CD4-positive, CD25-positive, alpha-beta regulatory T cell (primary cell): ENCODE data around the gene CHCHD3. TPM values are rescaled to one million over a fixed set of nuclear protein-coding genes. Genes with fewer than 3 reads are reported as not detected.

Source experiments
- ATAC-seq, 2 donors: fragments of 150-1000 bp; cut with Tn5 transposase; one replicate each; pipeline ENCODE4 v1.10.0; 2021; ENCODE audit warnings: low read depth in 2 of 2, moderate number of reproducible peaks in 2 of 2, moderate library complexity in 1 of 2
- DNase-seq, 3 donors: peaks; one replicate each; pipeline versions ENCODE4 v3.0.0 to v3.0.0-alpha.2; 2012 to 2022; ENCODE audit warnings: mixed read lengths in 1 of 3
- H3K27ac ChIP-seq: one replicate; pipeline ENCODE4 v1.7.0; 2013; ENCODE audit warnings: mild to moderate bottlenecking, low read length; ENCODE audit not compliant: insufficient read depth, poor library complexity, severe bottlenecking
- H3K27me3 ChIP-seq: one replicate; pipeline ENCODE4 v1.7.0; 2013; ENCODE audit warnings: low read length; ENCODE audit not compliant: control insufficient read depth, insufficient read depth
- H3K36me3 ChIP-seq: one replicate; pipeline ENCODE4 v1.7.0; 2013; ENCODE audit warnings: mild to moderate bottlenecking, low read length, moderate library complexity; ENCODE audit not compliant: control insufficient read depth, insufficient read depth
- H3K4me1 ChIP-seq: 2 replicates; pipeline ENCODE4 v1.7.0; 2013; ENCODE audit warnings: mild to moderate bottlenecking, low read length; ENCODE audit not compliant: insufficient read depth, control insufficient read depth, poor library complexity, severe bottlenecking
- H3K4me3 ChIP-seq: one replicate; pipeline ENCODE4 v1.7.0; 2013; ENCODE audit warnings: low read depth, mild to moderate bottlenecking, low read length, moderate library complexity
- H3K9me3 ChIP-seq, 2 experiments: 1 replicate in 1 of 2; 2 replicates in 1 of 2; pipeline ENCODE4 v1.7.0; 2013; ENCODE audit warnings: low read length in 2 of 2, mild to moderate bottlenecking in 1 of 2, moderate library complexity in 1 of 2; ENCODE audit not compliant: control insufficient read depth in 2 of 2
- H3K27ac Mint-ChIP-seq, 3 donors: one replicate each; pipeline ENCODE4 v1.8.0; 2020 to 2022; ENCODE audit warnings: mild to moderate bottlenecking in 3 of 3, mixed read lengths in 3 of 3, moderate library complexity in 2 of 3
- H3K27me3 Mint-ChIP-seq: one replicate; pipeline ENCODE4 v1.8.0; 2022; ENCODE audit warnings: mild to moderate bottlenecking, mixed read lengths
- H3K36me3 Mint-ChIP-seq: one replicate; pipeline ENCODE4 v1.8.0; 2020; ENCODE audit warnings: mixed read lengths
- H3K4me1 Mint-ChIP-seq, 4 donors: one replicate each; pipeline ENCODE4 v1.8.0; 2020 to 2022; ENCODE audit warnings: mixed read lengths in 4 of 4, mild to moderate bottlenecking in 1 of 4
- H3K4me3 Mint-ChIP-seq, 4 donors: one replicate each; pipeline ENCODE4 v1.8.0; 2020 to 2022; ENCODE audit warnings: mild to moderate bottlenecking in 4 of 4, mixed read lengths in 4 of 4, moderate library complexity in 3 of 4
- H3K9me3 Mint-ChIP-seq, 7 donors: one replicate each; pipeline ENCODE4 v1.8.0; 2020 to 2022; ENCODE audit warnings: mixed read lengths in 7 of 7, mild to moderate bottlenecking in 3 of 7, moderate library complexity in 2 of 7
- polyA plus RNA-seq, 4 donors: library from polyadenylated mRNA; unstranded; fragments of 300-500 nt; fragmentation: Illumina TruSeq; gene quantifications; one replicate each; pipeline ENCODE4 v1.2.3, GENCODE V29; 2021
- total RNA-seq: library from RNA; stranded (reverse); gene quantifications from one replicate; pipeline ENCODE4 v1.2.3, GENCODE V29; 2022

The CHCHD3 gene
- total and polyA plus RNA-seq, 5 donors from 2014 or later = 31.5 to 63.2 (median 43.3) TPM

DNA sequence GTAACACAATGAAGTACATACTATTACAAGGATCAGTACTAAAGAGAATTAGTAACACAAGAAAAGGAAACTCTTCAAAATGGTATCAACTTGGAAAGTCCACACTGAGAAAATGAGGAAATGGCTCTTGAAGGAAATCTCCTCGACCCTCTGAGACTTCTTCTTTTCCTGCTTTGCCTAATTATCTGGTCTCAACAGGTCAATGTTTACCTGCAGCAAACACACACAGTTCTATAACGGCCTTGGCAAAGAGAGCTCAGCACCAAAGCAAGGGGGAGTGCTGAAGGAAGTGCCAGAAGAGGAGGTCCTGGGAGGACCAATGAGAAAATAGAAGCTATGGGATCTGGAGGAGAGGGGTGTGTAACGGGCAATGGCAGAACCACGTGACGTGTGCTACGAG lies 21.9 kb downstream of the CHCHD3 start:
- Histone ChIP-seq H3K9me3 (no peaks in the 10 kb centered on the region), H3K27ac (no peak overlapping the region), H3K36me3 (peaks cover 7% of the 10 kb centered on the region), H3K27me3 (no peaks in the 10 kb centered on the region), H3K4me3 (no peak overlapping the region), H3K4me1 (no peaks in the 10 kb centered on the region)
- no peaks in the 10 kb centered on the region for H3K27me3 Mint-ChIP-seq
- peaks cover 34% of the 10 kb centered on the region for H3K36me3 Mint-ChIP-seq
- H3K9me3 Mint-ChIP-seq = no peaks in the 10 kb centered on the region
- ATAC-seq = no peak
- no peak overlapping the region for H3K4me3 Mint-ChIP-seq
- H3K27ac Mint-ChIP-seq = peak overlapping the region in 1 of 3 donors; percentile 67
- H3K4me1 Mint-ChIP-seq = peaks cover 7 to 47% (median 27%) of the 10 kb centered on the region in 4 donors
- DNase-seq = no peak

DNA sequence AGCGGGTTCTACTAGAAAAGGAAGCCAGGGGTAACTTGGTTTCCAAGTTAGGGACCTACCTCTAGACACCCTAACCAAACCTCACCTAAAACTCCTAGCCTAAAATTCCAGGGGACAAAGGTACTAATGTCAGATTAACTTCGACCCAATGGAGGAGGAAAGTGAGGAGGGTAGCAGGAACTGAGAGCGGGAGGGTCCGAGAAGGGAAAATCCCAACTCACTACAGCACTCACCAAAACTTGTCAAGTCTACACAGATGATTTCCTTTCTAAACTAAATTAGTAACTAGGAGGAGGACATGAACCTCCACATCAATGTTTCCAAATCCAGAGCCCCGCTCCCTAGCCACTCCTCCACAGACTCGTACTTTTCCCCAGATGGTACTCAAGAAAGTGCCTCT lies 22.6 kb downstream of the CHCHD3 start:
- H3K27ac ChIP-seq = no peak overlapping the region
- H3K9me3 Mint-ChIP-seq = no peaks in the 10 kb centered on the region
- no peak for DNase-seq
- no peak overlapping the region for H3K4me3 Mint-ChIP-seq
- ATAC-seq = no peak
- no peaks in the 10 kb centered on the region for H3K9me3 ChIP-seq
- H3K36me3 Mint-ChIP-seq = peaks cover 29% of the 10 kb centered on the region
- H3K36me3 ChIP-seq = peaks cover 7% of the 10 kb centered on the region
- peak overlapping the region in 1 of 3 donors; percentile 67 for H3K27ac Mint-ChIP-seq
- H3K4me1 Mint-ChIP-seq = peaks cover 7 to 49% (median 28%) of the 10 kb centered on the region in 4 donors
- no peaks in the 10 kb centered on the region for H3K27me3 Mint-ChIP-seq
- H3K4me1 ChIP-seq = no peaks in the 10 kb centered on the region
- no peak overlapping the region for H3K4me3 ChIP-seq
- H3K27me3 ChIP-seq = no peaks in the 10 kb centered on the region

DNA sequence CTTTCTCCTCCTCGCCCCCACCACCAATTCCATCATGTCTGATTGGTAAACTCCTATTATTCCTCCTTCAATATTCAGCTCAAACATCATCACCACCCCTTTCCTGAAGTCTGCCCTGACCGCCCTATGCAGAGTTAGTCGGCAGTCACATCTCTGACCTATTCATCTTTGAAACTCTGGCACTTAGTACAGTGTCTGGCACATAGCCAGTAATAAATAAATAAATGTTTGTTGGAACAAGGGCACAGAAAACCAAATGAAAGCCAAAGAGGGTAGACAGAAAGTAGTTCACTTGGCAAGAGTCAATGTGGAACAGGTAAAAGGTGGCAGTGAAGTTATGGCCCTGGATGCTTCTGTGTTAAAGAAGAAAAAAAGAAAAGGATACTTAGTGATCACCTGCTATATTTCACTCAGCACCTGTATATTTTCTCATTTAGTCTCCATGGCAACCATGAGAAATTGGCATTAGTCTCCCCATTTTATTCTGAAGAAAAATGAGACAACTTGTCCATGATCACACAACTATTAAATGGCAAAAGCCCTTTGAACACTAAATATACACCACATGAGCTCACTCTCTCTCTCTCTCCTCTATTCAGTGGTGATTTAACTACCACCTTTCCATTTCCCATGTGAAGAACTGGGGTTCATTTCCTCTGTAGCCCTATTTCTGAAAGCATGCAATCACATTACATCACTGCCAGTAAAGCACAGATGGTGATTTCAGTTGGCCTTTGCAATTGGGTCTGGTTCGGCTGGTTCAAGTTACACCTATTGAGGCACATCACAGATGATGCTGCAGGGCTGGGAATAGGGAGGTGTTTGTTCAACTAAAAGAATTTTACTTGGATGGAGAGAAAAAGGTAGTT lies 25.3 kb downstream of the CHCHD3 start:
- Histone ChIP-seq H3K4me1 (no peaks in the 10 kb centered on the region), H3K27ac (no peak overlapping the region), H3K4me3 (no peak overlapping the region), H3K27me3 (no peaks in the 10 kb centered on the region), H3K36me3 (peaks cover 7% of the 10 kb centered on the region), H3K9me3 (no peaks in the 10 kb centered on the region)
- Mint-ChIP-seq H3K27ac (peak overlapping the region in 1 of 3 donors; percentile 16), H3K9me3 (no peaks in the 10 kb centered on the region), H3K36me3 (peaks cover 17% of the 10 kb centered on the region), H3K4me1 (peaks cover 10 to 65% (median 33%) of the 10 kb centered on the region in 4 donors), H3K27me3 (no peaks in the 10 kb centered on the region), H3K4me3 (no peak overlapping the region)
- no peak for ATAC-seq
- DNase-seq = no peak

DNA sequence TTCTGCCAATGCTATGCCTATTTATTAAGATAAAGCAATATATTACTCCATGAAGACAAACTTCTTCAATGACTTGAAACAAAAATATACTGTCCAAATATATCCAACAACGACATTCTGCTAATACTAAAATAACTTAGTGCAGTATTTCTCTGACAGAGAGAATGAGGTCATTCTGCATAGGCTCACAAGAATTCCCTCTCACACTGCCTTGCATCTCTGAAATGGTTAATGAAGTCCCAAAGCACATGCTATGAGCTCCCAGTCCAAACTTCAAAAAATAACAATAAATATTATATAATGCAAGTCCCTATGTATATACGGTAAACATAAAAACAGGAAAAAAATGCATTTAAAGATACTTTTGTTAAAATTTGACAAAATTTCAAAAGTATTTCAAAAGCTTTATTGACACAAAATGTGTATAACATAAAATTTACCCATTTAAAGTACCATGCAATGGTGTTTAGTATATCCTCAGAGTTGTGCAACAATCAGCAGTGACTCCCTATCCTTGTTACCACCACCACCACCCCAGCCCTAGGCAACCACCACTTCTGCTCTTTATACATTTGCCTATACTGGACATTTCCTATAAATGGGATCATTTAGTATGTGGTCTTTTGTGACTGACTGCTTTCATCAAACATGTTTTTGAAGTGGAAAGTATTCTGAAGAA lies 27.6 kb downstream of the CHCHD3 start:
- Mint-ChIP-seq H3K4me1 (peaks cover 8 to 60% (median 28%) of the 10 kb centered on the region in 4 donors), H3K36me3 (no peaks in the 10 kb centered on the region), H3K27me3 (no peaks in the 10 kb centered on the region), H3K9me3 (no peaks in the 10 kb centered on the region), H3K27ac (no peak overlapping the region), H3K4me3 (no peak overlapping the region)
- H3K27me3 ChIP-seq = no peaks in the 10 kb centered on the region
- H3K4me3 ChIP-seq = no peak overlapping the region
- no peak for ATAC-seq
- H3K27ac ChIP-seq = no peak overlapping the region
- H3K9me3 ChIP-seq = no peaks in the 10 kb centered on the region
- DNase-seq = no peak
- no peaks in the 10 kb centered on the region for H3K4me1 ChIP-seq
- peaks cover 2% of the 10 kb centered on the region for H3K36me3 ChIP-seq

DNA sequence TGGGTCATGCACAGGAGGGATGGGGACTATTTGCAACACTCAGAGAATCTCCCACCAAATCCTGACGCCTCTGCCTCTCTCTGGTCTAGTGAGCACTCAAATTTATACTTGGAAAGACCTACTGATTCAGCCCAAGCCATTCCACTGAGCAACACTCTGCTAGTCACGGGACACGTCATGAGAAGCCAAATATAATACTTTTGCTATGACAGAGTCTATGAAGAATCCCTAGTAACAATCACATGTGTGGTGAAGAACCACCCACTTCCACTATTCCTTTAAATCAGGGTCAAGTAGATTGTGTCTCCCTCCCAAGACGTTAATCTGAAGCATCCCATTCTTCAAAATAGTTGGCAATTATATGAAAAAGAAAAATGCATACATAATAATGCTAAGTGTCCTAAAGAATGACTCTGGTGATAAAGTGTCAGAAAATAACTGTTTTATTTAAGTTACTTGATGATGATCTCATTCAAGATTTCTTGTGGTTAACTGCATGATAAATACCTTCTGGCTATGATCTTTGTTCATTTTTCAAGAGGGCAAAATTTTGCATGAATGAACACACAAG lies 28.5 kb downstream of the CHCHD3 start:
- Histone ChIP-seq H3K9me3 (no peaks in the 10 kb centered on the region), H3K27ac (no peak overlapping the region), H3K36me3 (peaks cover 2% of the 10 kb centered on the region), H3K4me3 (no peak overlapping the region), H3K4me1 (no peaks in the 10 kb centered on the region), H3K27me3 (no peaks in the 10 kb centered on the region)
- ATAC-seq = no peak
- Mint-ChIP-seq H3K36me3 (peaks cover 5% of the 10 kb centered on the region), H3K9me3 (no peaks in the 10 kb centered on the region), H3K4me1 (peaks cover 8 to 59% (median 30%) of the 10 kb centered on the region in 4 donors), H3K27ac (peak overlapping the region in 1 of 3 donors; percentile 11), H3K4me3 (no peak overlapping the region), H3K27me3 (no peaks in the 10 kb centered on the region)
- DNase-seq = no peak

DNA sequence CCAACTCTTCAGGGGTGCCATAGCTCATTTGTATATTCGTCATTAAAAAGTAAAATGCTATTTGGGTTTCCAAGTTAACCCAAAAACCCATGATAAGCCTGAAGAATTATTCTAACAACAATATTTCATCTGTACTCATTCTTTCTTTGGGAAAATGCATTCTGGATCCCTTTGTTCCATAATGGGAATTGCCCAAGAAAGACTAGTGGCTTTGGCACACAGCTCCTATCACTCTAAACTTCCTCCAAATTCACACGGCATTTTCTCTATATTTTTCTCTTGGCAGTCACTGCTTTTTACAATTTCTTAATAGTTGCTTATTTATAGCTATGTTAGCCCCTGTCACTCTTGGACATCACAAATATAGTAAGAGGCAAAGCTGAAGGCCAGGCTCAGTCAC lies 29.1 kb downstream of the CHCHD3 start:
- no peak for DNase-seq
- no peaks in the 10 kb centered on the region for H3K27me3 Mint-ChIP-seq
- no peak for ATAC-seq
- no peak overlapping the region for H3K27ac Mint-ChIP-seq
- Histone ChIP-seq H3K9me3 (no peaks in the 10 kb centered on the region), H3K27ac (no peak overlapping the region), H3K4me3 (no peak overlapping the region), H3K36me3 (peaks cover 2% of the 10 kb centered on the region), H3K4me1 (no peaks in the 10 kb centered on the region), H3K27me3 (no peaks in the 10 kb centered on the region)
- H3K4me1 Mint-ChIP-seq = peaks cover 8 to 57% (median 29%) of the 10 kb centered on the region in 4 donors
- H3K36me3 Mint-ChIP-seq = peaks cover 8% of the 10 kb centered on the region
- no peaks in the 10 kb centered on the region for H3K9me3 Mint-ChIP-seq
- H3K4me3 Mint-ChIP-seq = no peak overlapping the region

DNA sequence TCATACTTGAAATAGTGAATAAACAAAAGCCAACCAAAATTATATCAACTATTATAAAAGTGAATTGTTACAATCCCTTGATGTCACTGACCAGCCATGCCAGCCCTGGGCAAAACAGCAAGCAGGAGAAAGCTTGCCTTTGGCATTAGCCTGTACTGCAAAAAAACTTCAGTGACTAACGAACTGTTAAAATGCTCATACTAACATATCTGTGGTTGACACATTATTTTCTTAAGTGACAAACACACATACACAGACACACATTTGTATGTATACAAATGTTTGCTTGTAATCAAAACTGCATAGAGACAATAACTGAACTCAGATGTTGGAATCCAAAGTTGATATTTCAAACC lies 29.5 kb downstream of the CHCHD3 start:
- peaks cover 8 to 56% (median 29%) of the 10 kb centered on the region in 4 donors for H3K4me1 Mint-ChIP-seq
- H3K27me3 Mint-ChIP-seq = no peaks in the 10 kb centered on the region
- no peak overlapping the region for H3K27ac Mint-ChIP-seq

More for the DNA sequence above, 29.5 kb downstream of the CHCHD3 start:
- DNase-seq (no peak), ATAC-seq (no peak)
- Mint-ChIP-seq H3K36me3 (peaks cover 10% of the 10 kb centered on the region), H3K4me3 (no peak overlapping the region), H3K9me3 (no peaks in the 10 kb centered on the region)
- H3K27me3 ChIP-seq = no peaks in the 10 kb centered on the region
- no peaks in the 10 kb centered on the region for H3K9me3 ChIP-seq
- H3K4me1 ChIP-seq = no peaks in the 10 kb centered on the region
- H3K36me3 ChIP-seq = peaks cover 2% of the 10 kb centered on the region
- H3K27ac ChIP-seq = no peak overlapping the region
- H3K4me3 ChIP-seq = no peak overlapping the region
